Upper lobe of left lung (tissue), 4 donors: Measurements from ENCODE around the gene CISH.

Experiments
- POLR2A ChIP-seq, 4 donors: fragments of 450-650 bp; IDR thresholded peaks; one replicate each; pipeline ENCODE4 v1.5.1; 2016 to 2017; ENCODE audit warnings: antibody characterized with exemption in 4 of 4, mild to moderate bottlenecking in 2 of 4
- TF ChIP-seq, protein P1 (sequence below), 6 experiments: fragments of 450-650 bp in 4 of 6; fragments of 200-600 bp in 2 of 6; sonication (generic) in 2 of 6; IDR thresholded peaks; one replicate each; pipeline ENCODE4 v1.5.1; 2016 to 2019; ENCODE audit warnings: antibody characterized with exemption in 6 of 6

DNA sequence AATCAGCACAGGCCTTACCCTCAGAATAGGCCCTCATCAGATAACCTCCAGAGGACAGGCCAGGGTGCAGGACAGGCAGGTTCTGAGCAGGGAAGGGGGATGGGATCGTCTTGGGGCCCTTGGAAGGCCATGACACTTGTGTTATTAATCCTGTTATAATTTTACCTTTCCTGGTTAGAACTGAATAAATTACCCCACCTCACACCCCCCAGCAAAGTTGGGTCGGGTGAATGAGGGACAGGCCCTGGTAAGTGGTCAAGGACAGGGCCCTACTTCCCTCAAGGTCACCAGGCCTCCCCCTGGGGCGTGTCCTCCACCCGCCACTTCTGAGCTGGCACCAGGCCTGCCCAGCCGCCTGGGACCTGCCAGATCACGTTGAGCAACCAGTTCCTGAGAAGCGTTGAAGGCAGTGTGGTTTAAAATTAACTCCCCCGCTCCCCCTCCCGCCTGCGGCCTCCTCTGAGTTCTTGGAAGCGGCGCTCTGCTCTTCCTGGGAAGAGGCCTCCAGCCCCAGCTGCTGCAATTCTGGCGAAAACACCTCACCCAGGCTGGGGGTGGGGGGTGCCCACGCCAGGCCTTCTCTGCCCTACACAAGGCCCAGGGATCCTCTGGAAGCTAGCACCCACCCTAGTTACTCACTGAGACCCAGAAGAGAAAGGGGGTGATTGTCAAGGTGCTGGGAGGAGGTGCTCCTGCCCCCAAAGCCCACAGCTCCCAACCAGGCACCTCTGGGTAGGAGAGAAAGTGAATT, 10.6 kb downstream of the CISH start:
- TF ChIP-seq, protein P1, sequence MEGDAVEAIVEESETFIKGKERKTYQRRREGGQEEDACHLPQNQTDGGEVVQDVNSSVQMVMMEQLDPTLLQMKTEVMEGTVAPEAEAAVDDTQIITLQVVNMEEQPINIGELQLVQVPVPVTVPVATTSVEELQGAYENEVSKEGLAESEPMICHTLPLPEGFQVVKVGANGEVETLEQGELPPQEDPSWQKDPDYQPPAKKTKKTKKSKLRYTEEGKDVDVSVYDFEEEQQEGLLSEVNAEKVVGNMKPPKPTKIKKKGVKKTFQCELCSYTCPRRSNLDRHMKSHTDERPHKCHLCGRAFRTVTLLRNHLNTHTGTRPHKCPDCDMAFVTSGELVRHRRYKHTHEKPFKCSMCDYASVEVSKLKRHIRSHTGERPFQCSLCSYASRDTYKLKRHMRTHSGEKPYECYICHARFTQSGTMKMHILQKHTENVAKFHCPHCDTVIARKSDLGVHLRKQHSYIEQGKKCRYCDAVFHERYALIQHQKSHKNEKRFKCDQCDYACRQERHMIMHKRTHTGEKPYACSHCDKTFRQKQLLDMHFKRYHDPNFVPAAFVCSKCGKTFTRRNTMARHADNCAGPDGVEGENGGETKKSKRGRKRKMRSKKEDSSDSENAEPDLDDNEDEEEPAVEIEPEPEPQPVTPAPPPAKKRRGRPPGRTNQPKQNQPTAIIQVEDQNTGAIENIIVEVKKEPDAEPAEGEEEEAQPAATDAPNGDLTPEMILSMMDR (IDR thresholded peaks at IDR 0.05) = no peak
- TF ChIP-seq POLR2A (IDR thresholded peaks at IDR 0.05) = no peak
